Heart left ventricle (tissue), 16 donors: ENCODE measurements around the gene MKI67. TPM values are rescaled to one million over a fixed set of nuclear protein-coding genes. Genes with fewer than 3 reads are reported as not detected.

Experiments used
- ATAC-seq, 4 donors: fragments of 200-7000 bp; cut with Tn5 transposase; one replicate each; pipeline ENCODE4 v1.9.1; 2020 to 2022; ENCODE audit warnings: moderate library complexity in 4 of 4, mild to moderate bottlenecking in 3 of 4, moderate number of reproducible peaks in 1 of 4
- DNase-seq, 5 donors: peaks; one replicate each; pipeline ENCODE4 v3.0.0-alpha.2; 2020
- H3K27ac ChIP-seq, 12 donors: fragments of 200-600 bp; sonication (generic) in 4 of 12; one replicate each; pipeline versions ENCODE4 v1.5.0 to v1.8.0; 2016 to 2022; ENCODE audit warnings: mild to moderate bottlenecking in 2 of 12
- H3K27me3 ChIP-seq, 9 donors: fragments of 200-600 bp; sonication (generic) in 2 of 9; one replicate each; pipeline versions ENCODE4 v1.5.1 to v1.8.0; 2016 to 2022; ENCODE audit warnings: mild to moderate bottlenecking in 3 of 9
- H3K36me3 ChIP-seq, 9 donors: fragments of 200-600 bp; sonication (generic) in 2 of 9; one replicate each; pipeline versions ENCODE4 v1.5.0 to v1.8.0; 2018 to 2022; ENCODE audit warnings: mild to moderate bottlenecking in 2 of 9
- H3K4me1 ChIP-seq, 12 donors: fragments of 200-600 bp; sonication (generic) in 4 of 12; one replicate each; pipeline versions ENCODE4 v1.5.0 to v1.8.0; 2016 to 2022; ENCODE audit warnings: mild to moderate bottlenecking in 3 of 12
- H3K4me3 ChIP-seq, 12 donors: fragments of 200-600 bp; sonication (generic) in 4 of 12; one replicate each; pipeline versions ENCODE4 v1.5.0 to v1.8.0; 2017 to 2022; ENCODE audit warnings: mild to moderate bottlenecking in 9 of 12, moderate library complexity in 4 of 12
- H3K9me3 ChIP-seq, 12 donors: fragments of 200-600 bp; sonication (generic) in 4 of 12; one replicate each; pipeline versions ENCODE4 v1.5.0 to v1.8.0; 2016 to 2022; ENCODE audit warnings: mild to moderate bottlenecking in 1 of 12
- CTCF ChIP-seq, 12 donors: fragments of 200-600 bp; sonication (generic) in 4 of 12; IDR thresholded peaks; one replicate each; pipeline versions ENCODE4 v1.5.0 to v1.8.0; 2018 to 2022; ENCODE audit warnings: antibody characterized with exemption in 12 of 12, mild to moderate bottlenecking in 5 of 12
- POLR2A ChIP-seq, 2 donors: fragments of 450-650 bp; IDR thresholded peaks; one replicate each; pipeline ENCODE4 v1.6.1; 2017; ENCODE audit warnings: antibody characterized with exemption in 2 of 2, mild to moderate bottlenecking in 2 of 2, moderate library complexity in 2 of 2
- WGBS, 4 donors: extraction: QIAGEN DNeasy Blood & Tissue Kit in 2 of 4; methylation state at CpG; one replicate each; pipeline versions ENCODE4 v1.1.5 to v1.1.7; 2013 to 2018; 5-methylcytosine and 5-hydroxymethylcytosine counted together
- intact Hi-C, 10 donors: fragments of 100-400 bp; cut with DNase I; formaldehyde crosslinking; loops; one replicate each; pipeline versions ENCODE4 v1.11.1 to v1.14.2; 2022
- polyA plus RNA-seq, 2 donors: library from polyadenylated mRNA; stranded (reverse); fragments of 200-250 nt; gene quantifications; one replicate each; pipeline ENCODE4 v1.2.3, GENCODE V29; 2013
- total RNA-seq, 9 donors: library from RNA; depleted of rRNA in 2 of 9; stranded (reverse); fragments of >200 nt in 2 of 9; fragmentation: NEBNext Ultra II Directional in 3 of 9; extraction: Animal tissue kit (Norgen Biotek cat#: 25700) in 3 of 9; gene quantifications; one replicate each; pipeline versions ENCODE4 v1.1.0 to v1.2.4, GENCODE V29; 2016 to 2023
- donor health status: ischemic (EF 13 %, LVEDD 7.1; RV severe dilation, severe dysfunction).
- donor health status: healthy with polysubstance abuse.
- donor health status: DM: no; HTN: yes; CAD: no.
- donor health status: DM: no; HTN: no; CAD: no.
- donor health status: ischemic (EF 25% LVEDD 6.9; RV normal size, moderate dysfunction).
- donor health status: ischemic (EF 25% LVEDD 5.7; RV mildly dilated, moderate dysfunction).
- donor health status: healthy.
- donor health status: DM: yes; HTN: yes; CAD: no.
- donor health status: ischemic (EF 35%, LVEDD 5.7; RV mildly dilated, moderate dysfunction).
- donor health status: nonischemic (EF 11% LVEDD 7.7; RV severe dilation, severe dysfunction).
- donor health status: DM: yes; HTN: yes; CAD: no.
- donor health status: PGD.
- donor health status: ischemic (EF 29% LVEDD 5.4; RV normal size, mild dysfunction).
- donor health status: nonischemic (EF 23%, LVEDD 6.1; RV moderate dilation, normal function).

Gene MKI67
- total and polyA plus RNA-seq, 11 donors: 0.04 to 27.9 (median 0.52) TPM

GRCh38 chr10:128087884-128088709 is 38.1 kb downstream of the MKI67 start:
- ATAC-seq: no peak

GRCh38 chr10:128087146-128087883 is 38.9 kb downstream of the MKI67 start:
- intact Hi-C loops: loop anchor here in 2 of 10 donors (10.0 kb wide), 1 partner anchor 57 kb away; no protein-coding TSS in a partner anchor
- no peak for ATAC-seq
- Histone ChIP-seq H3K27me3 (peaks cover 0 to 7% (median 0%) of the 10 kb centered on the region in 9 donors), H3K36me3 (peaks cover 0 to 31% (median 25%) of the 10 kb centered on the region in 9 donors), H3K27ac (no peak overlapping the region), H3K4me1 (no peaks in the 10 kb centered on the region), H3K9me3 (no peaks in the 10 kb centered on the region), H3K4me3 (no peak overlapping the region)
- no peak for TF ChIP-seq CTCF (IDR thresholded peaks at IDR 0.05)
- WGBS, 4 donors: 71 to 82% (median 76%) methylated on average over 7 of the region's 7 CpGs
- no peak for DNase-seq

More at GRCh38 chr10:128087884-128088709, 38.1 kb downstream of the MKI67 start:
- WGBS, 4 donors: 42 to 60% (median 58%) methylated on average over 12 of the region's 12 CpGs
- no peak for TF ChIP-seq POLR2A (IDR thresholded peaks at IDR 0.05)
- no peak for TF ChIP-seq CTCF (IDR thresholded peaks at IDR 0.05)
- intact Hi-C loops: loop anchor here in 2 of 10 donors (10.0 kb wide), 1 partner anchor 57 kb away; no protein-coding TSS in a partner anchor
- no peak overlapping the region for H3K4me3 ChIP-seq
- H3K27me3 ChIP-seq: peaks cover 0 to 7% (median 0%) of the 10 kb centered on the region in 9 donors
- no peaks in the 10 kb centered on the region for H3K9me3 ChIP-seq
- H3K4me1 ChIP-seq: no peaks in the 10 kb centered on the region
- peaks cover 0 to 23% (median 19%) of the 10 kb centered on the region in 9 donors for H3K36me3 ChIP-seq
- no peak for DNase-seq
- H3K27ac ChIP-seq: no peak overlapping the region

- intact Hi-C loops: loop anchor here in 2 of 10 donors (10.0 kb wide), 1 partner anchor 59 kb away; no protein-coding TSS in a partner anchor
- Histone ChIP-seq H3K4me1 (no peaks in the 10 kb centered on the region), H3K4me3 (no peak overlapping the region), H3K36me3 (peaks cover 0 to 42% (median 27%) of the 10 kb centered on the region in 9 donors), H3K27ac (no peak overlapping the region), H3K9me3 (no peaks in the 10 kb centered on the region), H3K27me3 (peaks cover 0 to 7% (median 0%) of the 10 kb centered on the region in 9 donors)
- WGBS, 4 donors: 73 to 78% (median 74%) methylated on average over 9 to 10 of the region's 10 CpGs
- peak in 2 of 4 donors; percentile 24 to 33 for ATAC-seq
- DNase-seq: no peak
- no peak for TF ChIP-seq POLR2A (IDR thresholded peaks at IDR 0.05)
- TF ChIP-seq CTCF (IDR thresholded peaks at IDR 0.05): no peak
These were observed 40.0 kb downstream of the MKI67 start for GRCh38 chr10:128086003-128086863.
